Stomach (tissue), 4 donors: ENCODE results near the gene GRAMD2B.

Experiments used
- EP300 ChIP-seq: sonication (generic); formaldehyde crosslinking; IDR thresholded peaks from one replicate; pipeline ENCODE4 v1.6.1; 2017; ENCODE audit warnings: antibody characterized with exemption
- POLR2A ChIP-seq, 4 donors: fragments of 450-650 bp; IDR thresholded peaks; one replicate each; pipeline ENCODE4 v1.6.1; 2016; ENCODE audit warnings: antibody characterized with exemption in 4 of 4, control low read depth in 2 of 4, mild to moderate bottlenecking in 1 of 4, moderate library complexity in 1 of 4
- POLR2AphosphoS5 ChIP-seq, 3 donors: sonication (generic); formaldehyde crosslinking; IDR thresholded peaks; one replicate each; pipeline ENCODE4 v1.6.1; 2016; ENCODE audit warnings: antibody characterized with exemption in 3 of 3
- TF ChIP-seq, protein P1 (sequence below), 7 experiments: fragments of 450-650 bp in 4 of 7; fragments of 200-600 bp in 3 of 7; sonication (generic) in 3 of 7; IDR thresholded peaks; one replicate each; pipeline ENCODE4 v1.5.1; 2016 to 2019; ENCODE audit warnings: antibody characterized with exemption in 7 of 7, control low read depth in 2 of 7, mild to moderate bottlenecking in 1 of 7

DNA sequence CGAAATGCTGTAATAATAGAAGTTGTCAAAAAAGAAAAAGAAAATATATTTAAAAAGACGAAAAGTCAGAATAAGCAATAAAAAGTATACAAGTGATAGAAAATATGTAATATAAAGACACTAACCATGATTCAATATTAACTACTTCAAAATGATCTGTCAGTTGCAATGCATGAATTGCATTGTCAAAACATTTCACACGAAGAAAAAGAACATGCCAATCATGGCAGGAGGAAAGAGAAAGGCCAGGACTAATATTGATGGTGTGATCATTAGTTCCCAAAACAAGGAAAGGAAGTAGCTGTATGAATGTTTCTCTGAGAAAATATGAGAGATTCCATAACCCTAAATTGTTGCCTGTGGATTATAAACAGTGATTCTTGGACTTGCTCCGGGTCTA, 7.4 kb upstream of the GRAMD2B start:
- TF ChIP-seq POLR2AphosphoS5 (IDR thresholded peaks at IDR 0.05): no peak
- TF ChIP-seq, protein P1, sequence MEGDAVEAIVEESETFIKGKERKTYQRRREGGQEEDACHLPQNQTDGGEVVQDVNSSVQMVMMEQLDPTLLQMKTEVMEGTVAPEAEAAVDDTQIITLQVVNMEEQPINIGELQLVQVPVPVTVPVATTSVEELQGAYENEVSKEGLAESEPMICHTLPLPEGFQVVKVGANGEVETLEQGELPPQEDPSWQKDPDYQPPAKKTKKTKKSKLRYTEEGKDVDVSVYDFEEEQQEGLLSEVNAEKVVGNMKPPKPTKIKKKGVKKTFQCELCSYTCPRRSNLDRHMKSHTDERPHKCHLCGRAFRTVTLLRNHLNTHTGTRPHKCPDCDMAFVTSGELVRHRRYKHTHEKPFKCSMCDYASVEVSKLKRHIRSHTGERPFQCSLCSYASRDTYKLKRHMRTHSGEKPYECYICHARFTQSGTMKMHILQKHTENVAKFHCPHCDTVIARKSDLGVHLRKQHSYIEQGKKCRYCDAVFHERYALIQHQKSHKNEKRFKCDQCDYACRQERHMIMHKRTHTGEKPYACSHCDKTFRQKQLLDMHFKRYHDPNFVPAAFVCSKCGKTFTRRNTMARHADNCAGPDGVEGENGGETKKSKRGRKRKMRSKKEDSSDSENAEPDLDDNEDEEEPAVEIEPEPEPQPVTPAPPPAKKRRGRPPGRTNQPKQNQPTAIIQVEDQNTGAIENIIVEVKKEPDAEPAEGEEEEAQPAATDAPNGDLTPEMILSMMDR (IDR thresholded peaks at IDR 0.05): no peak
- no peak for TF ChIP-seq EP300
- no peak for TF ChIP-seq POLR2A (IDR thresholded peaks at IDR 0.05)
